Panc1 (cell line): Measurements from ENCODE around the gene CENPS.

Experiments
- CTCF ChIP-seq: fragments of 450-650 bp; IDR thresholded peaks from 2 replicates; pipeline ENCODE4 v1.5.1; 2017; ENCODE audit warnings: mild to moderate bottlenecking
- POLR2AphosphoS5 ChIP-seq: IDR thresholded peaks from 2 replicates; pipeline ENCODE4 v1.6.1; 2012; ENCODE audit warnings: mild to moderate bottlenecking, low read depth, low read length, moderate library complexity

GRCh38 chr1:10446790-10447422 lies 16.7 kb downstream of the CENPS start:
- TF ChIP-seq POLR2AphosphoS5 (no peak), CTCF (no peak)
